Stimulated activated CD4-positive, alpha-beta T cell treated with anti-CD3 and anti-CD28 coated beads, Interleukin-4, amount 100 ng/mL, for 1 hour (primary cell): ENCODE results near the gene PSMF1.
"Not testable (repeated sequence)": the region's sequence is repeated elsewhere in the genome, so short reads cannot be mapped to it uniquely, and the experiment has no call there.

Source experiments
- DNase-seq: peaks from one replicate; pipeline ENCODE4 v3.0.0-alpha.2; 2020

The PSMF1 gene

DNA sequence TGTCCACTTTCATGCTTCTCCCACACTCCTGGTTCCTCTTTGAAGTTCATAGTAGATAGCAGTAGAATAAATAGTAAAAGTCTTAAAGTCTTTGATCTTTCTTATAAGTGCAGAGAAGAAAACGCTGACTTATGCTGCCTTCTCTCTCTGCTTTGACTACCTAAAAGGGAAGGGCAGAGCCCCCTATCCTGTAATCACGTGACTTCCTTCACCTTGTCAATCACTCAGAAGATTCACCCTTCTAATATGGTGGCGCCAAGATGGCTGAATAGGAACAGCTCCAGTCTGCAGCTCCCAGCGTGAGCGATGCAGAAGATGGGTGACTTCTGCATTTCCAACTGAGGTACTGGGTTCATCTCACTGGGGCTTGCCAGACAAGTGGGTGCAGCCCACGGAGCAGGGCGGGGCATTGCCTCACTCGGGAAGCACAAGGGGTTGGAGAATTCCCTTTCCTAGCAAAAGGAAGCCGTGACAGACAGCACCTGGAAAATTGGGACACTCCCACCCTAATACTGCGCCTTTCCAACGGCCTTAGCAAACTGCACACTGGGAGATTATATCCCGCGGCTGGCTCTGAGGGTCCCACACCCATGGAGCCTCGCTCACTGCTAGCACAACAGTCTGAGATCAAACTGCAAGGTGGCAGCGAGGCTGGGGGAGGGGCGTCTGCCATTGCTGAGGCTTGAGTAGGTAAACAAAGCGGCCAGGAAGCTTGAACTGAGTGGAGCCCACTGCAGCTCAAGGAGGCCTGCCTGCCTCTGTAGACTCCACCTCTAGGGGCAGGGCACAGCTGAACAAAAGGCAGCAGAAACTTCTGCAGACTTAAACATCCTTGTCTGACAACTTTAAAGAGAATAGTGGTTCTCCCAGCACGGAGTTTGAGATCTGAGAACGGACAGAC is 98.4 kb downstream of the PSMF1 start:
- DNase-seq, result not testable (repeated sequence)
